ENCODE data around the gene PLB1.

The PLB1 gene

GRCh38 chr2:28591711-28592335, 96.0 kb downstream of the PLB1 start:
- DNase-seq (ENCODE audit: low read depth): no peak

DNA sequence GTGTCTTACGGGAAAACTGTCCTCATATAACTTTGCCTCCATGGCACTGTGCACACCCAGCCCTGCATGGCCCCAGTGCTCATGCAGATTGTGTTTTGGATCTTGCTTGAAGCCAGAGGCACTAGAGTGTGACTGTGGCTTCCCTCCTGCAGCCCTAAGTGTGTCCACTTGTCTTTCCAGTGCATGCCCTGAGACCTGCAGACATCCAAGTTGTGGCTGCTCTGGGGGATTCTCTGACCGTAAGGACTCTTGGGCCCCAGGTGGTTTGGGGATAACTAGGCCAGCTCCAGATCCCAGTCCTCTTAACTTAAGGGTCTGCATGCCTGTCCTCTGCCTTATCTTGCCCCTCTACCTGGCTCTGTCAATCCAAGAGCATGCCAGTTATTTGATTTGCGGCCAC, 96.6 kb downstream of the PLB1 start:
- DNase-seq (ENCODE audit: low read depth): no peak

DNA sequence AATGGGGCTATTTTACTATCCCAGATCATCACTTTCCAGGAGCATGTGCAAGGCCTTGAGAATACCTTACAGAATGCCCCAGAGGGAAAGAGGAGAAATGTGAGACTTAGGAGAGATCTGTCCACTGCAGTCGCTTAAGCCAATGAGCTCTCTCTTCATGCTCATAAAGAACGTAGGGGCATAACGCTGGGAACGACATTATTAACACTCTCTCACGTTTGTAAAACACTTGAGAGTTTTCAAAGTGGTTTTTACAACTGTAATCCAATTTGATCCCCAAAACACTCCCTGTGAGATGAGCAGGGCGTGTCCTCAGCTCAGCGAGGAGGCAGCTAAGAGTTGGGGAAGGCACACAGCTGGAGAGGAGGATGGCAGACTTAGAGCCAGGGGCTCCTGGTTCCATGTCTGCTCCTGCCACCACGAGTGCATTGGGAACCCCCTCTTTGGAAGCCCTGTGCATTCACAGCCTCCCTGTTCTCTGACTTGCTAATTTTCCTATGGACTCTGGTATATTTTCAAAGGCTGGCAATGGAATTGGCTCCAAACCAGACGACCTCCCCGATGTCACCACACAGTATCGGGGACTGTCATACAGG, 97.4 kb downstream of the PLB1 start:
- DNase-seq (ENCODE audit: low read depth): no peak

GRCh38 chr2:28594000-28594331, 98.1 kb downstream of the PLB1 start:
- no peak for DNase-seq (ENCODE audit: low read depth)

- DNase-seq (ENCODE audit: low read depth): peak; percentile 82
These were observed 98.7 kb downstream of the PLB1 start for GRCh38 chr2:28594332-28595108.

- no peak for DNase-seq (ENCODE audit: low read depth)
These were observed 99.5 kb downstream of the PLB1 start for GRCh38 chr2:28595323-28595722.

- no peak for DNase-seq (ENCODE audit: low read depth)
These were observed 102.6 kb downstream of the PLB1 start for GRCh38 chr2:28598484-28598883.

DNA sequence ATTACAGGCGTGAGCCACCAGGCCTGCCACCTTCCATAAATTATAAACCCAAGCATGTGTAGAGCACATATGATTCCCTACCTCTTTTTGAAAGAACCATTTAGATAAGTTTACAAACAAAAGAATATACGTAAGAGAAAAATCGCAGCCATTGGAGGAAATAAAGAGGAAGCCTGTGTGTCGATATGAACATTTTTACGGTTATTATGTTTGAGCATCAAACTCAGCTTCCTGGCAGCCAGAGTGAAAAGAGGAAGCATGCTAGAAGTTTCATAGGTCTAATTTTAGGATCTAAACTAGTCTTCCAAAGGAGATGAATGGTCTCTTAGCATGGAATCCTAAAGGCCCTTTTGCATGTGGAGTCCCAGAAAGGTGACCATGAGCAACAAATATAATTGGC, 104.3 kb downstream of the PLB1 start:
- no peak for DNase-seq (ENCODE audit: low read depth)

- DNase-seq (ENCODE audit: low read depth): no peak
These were observed 105.8 kb downstream of the PLB1 start for GRCh38 chr2:28601616-28602015.

DNA sequence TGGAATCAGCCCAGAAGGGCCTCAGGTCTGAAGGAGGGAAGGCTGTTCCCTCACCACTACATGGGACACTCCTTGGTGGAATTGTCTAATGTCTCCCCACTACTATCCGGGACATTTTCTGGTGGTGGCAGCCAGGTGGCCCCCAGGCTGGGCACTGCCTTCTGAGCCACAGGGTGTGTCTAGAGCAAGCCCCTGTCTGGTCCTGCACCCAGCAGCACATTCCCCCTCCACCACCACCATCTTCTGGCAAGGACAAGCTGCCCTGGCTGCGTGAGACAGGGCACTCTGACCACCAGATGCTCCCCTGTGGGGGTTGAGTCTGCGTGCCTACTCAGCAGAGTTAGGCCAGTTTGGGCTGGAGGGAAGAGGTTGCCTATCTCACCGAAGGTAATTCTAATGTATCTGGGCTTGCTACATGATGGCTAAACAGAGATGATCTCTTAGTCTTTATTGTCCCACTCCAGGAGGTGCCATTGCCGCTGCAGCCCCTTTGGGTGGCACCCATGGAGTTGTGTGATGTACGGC, 106.3 kb downstream of the PLB1 start:
- DNase-seq (ENCODE audit: low read depth): no peak

- no peak for DNase-seq (ENCODE audit: low read depth)
These were observed 107.1 kb downstream of the PLB1 start for GRCh38 chr2:28602751-28603639.

DNA sequence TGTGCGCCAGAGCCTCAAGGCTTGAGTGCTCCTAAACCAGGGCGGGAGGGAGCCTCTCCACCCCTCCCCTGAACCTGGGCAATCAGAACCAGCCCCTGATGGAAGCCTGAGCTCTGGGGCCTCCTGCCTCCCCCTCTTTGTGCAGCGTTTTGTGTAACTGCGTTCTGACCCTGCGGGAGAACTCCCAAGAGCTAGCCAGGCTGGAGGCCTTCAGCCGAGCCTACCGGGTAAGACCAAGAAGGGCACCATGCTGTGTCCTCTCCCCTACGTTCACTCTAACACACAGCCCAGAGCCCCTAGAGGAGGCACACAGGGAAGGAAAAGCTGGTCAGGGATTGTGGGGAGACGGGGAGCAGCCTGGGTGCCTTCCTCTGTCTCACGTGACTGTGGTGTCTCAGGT, 108.0 kb downstream of the PLB1 start:
- DNase-seq (ENCODE audit: low read depth): no peak

DNA sequence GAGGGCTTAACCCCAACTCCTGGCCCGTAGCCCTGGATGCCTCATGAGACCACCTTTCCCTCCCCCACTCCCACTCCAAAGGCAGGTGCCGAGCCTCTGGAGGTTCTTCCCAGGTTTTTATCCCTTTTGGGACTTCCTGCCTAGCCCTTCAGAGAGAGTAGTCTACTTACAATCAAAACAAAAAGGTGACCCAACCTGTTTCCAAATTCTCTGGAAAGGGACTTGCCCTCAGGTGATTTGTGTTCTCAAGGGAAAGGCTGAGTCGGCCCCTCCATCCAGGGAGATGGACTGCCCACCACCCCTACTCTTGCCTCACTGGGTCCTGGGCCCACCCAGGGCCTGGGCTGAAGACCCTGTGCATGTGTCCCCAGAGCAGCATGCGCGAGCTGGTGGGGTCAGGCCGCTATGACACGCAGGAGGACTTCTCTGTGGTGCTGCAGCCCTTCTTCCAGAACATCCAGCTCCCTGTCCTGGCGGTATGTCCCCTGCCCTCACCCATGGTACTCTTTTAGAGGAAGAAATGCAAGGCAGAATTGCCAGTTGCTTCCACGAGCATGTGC, 108.5 kb downstream of the PLB1 start:
- no peak for DNase-seq (ENCODE audit: low read depth)

GRCh38 chr2:28606986-28607441, 111.2 kb downstream of the PLB1 start:
- no peak for DNase-seq (ENCODE audit: low read depth)

- DNase-seq (ENCODE audit: low read depth): no peak
These were observed 112.1 kb downstream of the PLB1 start for GRCh38 chr2:28607730-28608499.

- no peak for DNase-seq (ENCODE audit: low read depth)
These were observed 112.9 kb downstream of the PLB1 start for GRCh38 chr2:28608500-28609424.

- no peak for DNase-seq (ENCODE audit: low read depth)
These were observed 114.8 kb downstream of the PLB1 start for GRCh38 chr2:28610583-28611201.

DNA sequence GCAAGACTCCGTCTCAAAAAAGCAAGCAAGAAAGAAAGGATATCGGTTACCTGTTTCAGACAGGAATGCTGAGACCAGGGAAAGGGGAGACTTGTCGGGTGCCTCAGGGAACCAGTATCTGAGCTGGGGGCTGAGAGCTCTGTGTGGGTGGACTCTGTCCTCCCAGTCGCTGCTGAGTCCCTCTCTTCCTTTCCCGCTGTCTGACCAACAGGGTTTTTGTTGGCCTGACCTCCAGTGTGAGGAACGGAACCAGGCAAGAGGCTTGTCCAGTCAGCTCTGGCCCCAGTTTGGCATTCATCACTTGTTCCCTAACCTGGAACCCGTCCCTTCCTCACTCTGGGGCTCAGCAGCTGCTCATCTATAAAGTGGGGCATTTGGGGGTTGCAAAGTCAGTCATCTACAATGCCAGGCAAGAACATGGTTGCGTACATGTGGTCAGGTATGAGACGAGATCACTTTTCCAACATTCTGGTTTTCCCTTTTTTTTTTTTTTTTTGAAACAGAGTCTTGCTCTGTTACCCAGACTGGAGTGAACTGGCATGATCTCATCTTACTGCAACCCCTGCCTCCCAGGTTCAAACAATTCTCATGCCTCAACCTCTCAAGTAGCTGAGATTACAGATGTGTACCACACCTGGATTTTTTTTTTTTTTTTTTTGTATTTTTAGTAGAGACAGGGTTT, 116.4 kb downstream of the PLB1 start:
- DNase-seq (ENCODE audit: low read depth): no peak

DNA sequence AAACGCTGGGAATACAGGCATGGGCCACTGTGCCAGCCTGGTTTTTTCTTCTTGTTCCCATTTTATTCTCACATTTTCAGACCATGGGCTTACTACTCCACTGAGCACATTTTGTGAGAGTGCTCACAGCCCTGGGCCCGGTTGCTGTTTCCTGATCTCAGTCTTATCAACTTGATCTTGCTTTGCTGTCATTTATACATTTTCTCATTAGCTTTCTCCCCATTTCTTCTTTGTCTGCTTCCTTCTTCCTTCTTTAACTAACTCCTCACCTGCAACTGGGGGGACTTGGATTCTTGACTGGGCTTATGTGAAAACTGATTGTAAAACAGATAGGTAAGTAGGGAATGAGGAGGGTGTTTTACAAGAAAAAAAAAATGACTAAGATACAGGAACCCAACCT, 117.3 kb downstream of the PLB1 start:
- DNase-seq (ENCODE audit: low read depth): no peak
